HepG2 (cell line): ENCODE results near the gene STEAP1. TPM values are rescaled to one million over a fixed set of nuclear protein-coding genes. Genes with fewer than 3 reads are reported as not detected.
"Not testable (repeated sequence)": the region's sequence is repeated elsewhere in the genome, so short reads cannot be mapped to it uniquely, and the experiment has no call there.

ENCODE experiments used
- CHCHD3 ChIP-seq: sonication (generic); formaldehyde crosslinking; IDR thresholded peaks from 2 replicates; pipeline ENCODE4 v1.8.0; 2022; ENCODE audit warnings: mild to moderate bottlenecking, missing genetic modification reagents, moderate library complexity
- DR1 ChIP-seq: sonication (generic); formaldehyde crosslinking; IDR thresholded peaks from 2 replicates; pipeline ENCODE4 v1.8.0; 2021; ENCODE audit warnings: mild to moderate bottlenecking, missing genetic modification reagents, inconsistent platforms
- GABPA ChIP-seq, 2 experiments: IDR thresholded peaks; 2 replicates each; pipeline ENCODE4 v1.6.1; 2011 to 2016; ENCODE audit warnings: low read depth in 2 of 2, low read length in 1 of 2, missing biosample characterization in 1 of 2, missing genetic modification characterization in 1 of 2
- HOXA3 ChIP-seq: sonication (generic); formaldehyde crosslinking; IDR thresholded peaks from 2 replicates; pipeline ENCODE4 v1.5.0; 2020; ENCODE audit warnings: missing genetic modification reagents
- ISX ChIP-seq: sonication (generic); formaldehyde crosslinking; conservative IDR thresholded peaks from 2 replicates; pipeline ENCODE4 v1.5.0; 2020; ENCODE audit warnings: missing genetic modification reagents
- MEF2D ChIP-seq: sonication (generic); formaldehyde crosslinking; IDR thresholded peaks from 2 replicates; pipeline ENCODE4 v1.5.1; 2020; ENCODE audit warnings: mild to moderate bottlenecking, missing genetic modification reagents
- MNT ChIP-seq: fragments of 450-650 bp; IDR thresholded peaks from 2 replicates; pipeline ENCODE4 v1.6.1; 2016
- MTA1 ChIP-seq: sonication (generic); formaldehyde crosslinking; IDR thresholded peaks from 2 replicates; pipeline ENCODE4 v1.4.0; 2020; ENCODE audit warnings: missing genetic modification reagents, mild to moderate bottlenecking, borderline replicate concordance
- NCOA5 ChIP-seq: sonication (generic); formaldehyde crosslinking; IDR thresholded peaks from 2 replicates; pipeline ENCODE4 v1.4.0; 2020; ENCODE audit warnings: missing genetic modification reagents
- PATZ1 ChIP-seq: sonication (generic); formaldehyde crosslinking; IDR thresholded peaks from 2 replicates; pipeline ENCODE4 v1.4.0; 2020; ENCODE audit warnings: missing genetic modification reagents
- RXRB ChIP-seq: IDR thresholded peaks from 2 replicates; pipeline ENCODE4 v1.6.1; 2016; ENCODE audit warnings: borderline replicate concordance, missing genetic modification reagents, missing compliant biosample characterization
- SKI ChIP-seq: fragments of 450-650 bp; IDR thresholded peaks from one replicate; pipeline ENCODE4 v1.6.1; 2018; ENCODE audit warnings: mild to moderate bottlenecking; ENCODE audit not compliant: partially characterized antibody
- ZBTB7B ChIP-seq: sonication (generic); formaldehyde crosslinking; IDR thresholded peaks from 2 replicates; pipeline ENCODE4 v1.4.0; 2020; ENCODE audit warnings: missing genetic modification reagents
- ZFAT ChIP-seq: sonication (generic); formaldehyde crosslinking; conservative IDR thresholded peaks from 2 replicates; pipeline ENCODE4 v1.8.1; 2023; ENCODE audit warnings: missing genetic modification reagents, inconsistent platforms
- ZNF225 ChIP-seq: sonication (generic); formaldehyde crosslinking; IDR thresholded peaks from 2 replicates; pipeline ENCODE4 v1.4.0; 2020; ENCODE audit warnings: mild to moderate bottlenecking, missing genetic modification reagents
- ZNF331 ChIP-seq: sonication (generic); formaldehyde crosslinking; IDR thresholded peaks from 2 replicates; pipeline ENCODE4 v1.4.0; 2020; ENCODE audit warnings: missing genetic modification reagents
- ZNF33B ChIP-seq: sonication (generic); formaldehyde crosslinking; IDR thresholded peaks from 2 replicates; pipeline ENCODE4 v1.5.1; 2020; ENCODE audit warnings: mild to moderate bottlenecking, missing genetic modification reagents
- ZNF501 ChIP-seq: sonication (generic); formaldehyde crosslinking; IDR thresholded peaks from 2 replicates; pipeline ENCODE4 v1.5.1; 2020; ENCODE audit warnings: mild to moderate bottlenecking, moderate library complexity, missing genetic modification reagents
- ZNF547 ChIP-seq: sonication (generic); formaldehyde crosslinking; IDR thresholded peaks from 2 replicates; pipeline ENCODE4 v1.5.1; 2020; ENCODE audit warnings: mild to moderate bottlenecking, missing genetic modification reagents
- ZNF724P ChIP-seq: sonication (generic); formaldehyde crosslinking; IDR thresholded peaks from 2 replicates; pipeline ENCODE4 v1.8.0; 2022; ENCODE audit warnings: missing genetic modification reagents, borderline replicate concordance
- ZNF780A ChIP-seq: sonication (generic); formaldehyde crosslinking; IDR thresholded peaks from 2 replicates; pipeline ENCODE4 v1.8.0; 2022; ENCODE audit warnings: mild to moderate bottlenecking, missing genetic modification reagents, moderate library complexity
- ZNF784 ChIP-seq: sonication (generic); formaldehyde crosslinking; IDR thresholded peaks from 2 replicates; pipeline ENCODE4 v1.5.1; 2020; ENCODE audit warnings: missing genetic modification reagents, mild to moderate bottlenecking, borderline replicate concordance
- ZNF841 ChIP-seq: sonication (generic); formaldehyde crosslinking; IDR thresholded peaks from 2 replicates; pipeline ENCODE4 v1.8.1; 2023; ENCODE audit warnings: missing genetic modification reagents, borderline replicate concordance
- ZSCAN20 ChIP-seq: sonication (generic); formaldehyde crosslinking; IDR thresholded peaks from 2 replicates; pipeline ENCODE4 v1.4.0; 2020; ENCODE audit warnings: missing genetic modification reagents, mild to moderate bottlenecking, borderline replicate concordance
- ZSCAN21 ChIP-seq: sonication (generic); formaldehyde crosslinking; IDR thresholded peaks from 2 replicates; pipeline ENCODE4 v1.8.0; 2022; ENCODE audit warnings: mild to moderate bottlenecking, missing genetic modification reagents, moderate library complexity, borderline replicate concordance
- polyA plus RNA-seq, 8 experiments: library from polyadenylated mRNA; depleted of rRNA in 3 of 8; stranded (reverse) in 7 of 8; unstranded in 1 of 8; fragments of >200 nt; fragmentation: Illumina TruSeq in 4 of 8; extraction: Trizol in 4 of 8; gene quantifications; 2 replicates each; pipeline versions ENCODE4 v1.2.1 to v1.2.3, GENCODE V29; 2011 to 2016; ENCODE audit warnings: low read depth in 4 of 8, missing spikeins in 1 of 8, mixed read lengths in 1 of 8; ENCODE audit not compliant: insufficient read depth in 1 of 8
- total RNA-seq, 5 experiments: library from RNA; depleted of rRNA; stranded (reverse); fragments of >200 nt; fragmentation: Illumina TruSeq; extraction: Trizol; gene quantifications; 2 replicates each; pipeline ENCODE4 v1.2.3, GENCODE V29; 2016; ENCODE audit warnings: low read depth in 1 of 5

STEAP1 gene
- total and polyA plus RNA-seq, 2 of the 13 experiments (the other 11 are each of a cell fraction or from before 2014, with no cell fraction given), result 23.2 to 24.2 TPM

GRCh38 chr7:90153943-90154771 is at the start of gene STEAP1 (continued):
- TF ChIP-seq ZNF547 (CRISPR knock-in tag), result peak; percentile 48; the same call in 1 of the 2 replicates
- peak; percentile 58; the same call in 1 of the 2 replicates for TF ChIP-seq ZNF780A
- not testable (repeated sequence) for TF ChIP-seq GABPA (IDR thresholded peaks at IDR 0.05; ENCODE audit: low read depth, low read length)
- TF ChIP-seq GABPA (CRISPR knock-in tag; IDR thresholded peaks at IDR 0.05; ENCODE audit: low read depth), result peak; percentile 59; the same call in 1 of the 2 replicates
- peak; percentile 24 for TF ChIP-seq SKI
- TF ChIP-seq ZNF33B (CRISPR knock-in tag), result 0 out of 2 replicates have a peak, but pooled peaks have one; percentile 51
- TF ChIP-seq ZBTB7B (CRISPR knock-in tag), result peak; percentile 69
- peak; percentile 44; the same call in 1 of the 2 replicates for TF ChIP-seq RXRB (CRISPR knock-in tag)
- TF ChIP-seq ZNF724P (CRISPR knock-in tag), result 0 out of 2 replicates have a peak, but pooled peaks have one; percentile 67
- TF ChIP-seq ZNF225 (CRISPR knock-in tag), result 0 out of 2 replicates have a peak, but pooled peaks have one; percentile 54
- peak; percentile 65; the same call in 1 of the 2 replicates for TF ChIP-seq MTA1 (CRISPR knock-in tag)
- TF ChIP-seq DR1, result peak; percentile 70
- TF ChIP-seq ZFAT, result peak; percentile 85; the same call in 1 of the 2 replicates
- peak; percentile 90; the same call in 1 of the 2 replicates for TF ChIP-seq CHCHD3 (CRISPR knock-in tag)
- peak; percentile 52; the same call in 1 of the 2 replicates for TF ChIP-seq PATZ1 (CRISPR knock-in tag)
- peak; percentile 90; the same call in 1 of the 2 replicates for TF ChIP-seq ZSCAN21 (CRISPR knock-in tag)
- TF ChIP-seq NCOA5 (CRISPR knock-in tag), result 0 out of 2 replicates have a peak, but pooled peaks have one; percentile 79
- peak; percentile 89 for TF ChIP-seq HOXA3 (CRISPR knock-in tag)
- 0 out of 2 replicates have a peak, but pooled peaks have one; percentile 62 for TF ChIP-seq ISX (CRISPR knock-in tag)
- TF ChIP-seq ZNF784 (CRISPR knock-in tag), result peak; percentile 78
- TF ChIP-seq ZNF501 (CRISPR knock-in tag), result peak; percentile 56
- TF ChIP-seq MEF2D (CRISPR knock-in tag), result peak; percentile 55; the same call in 1 of the 2 replicates
- 0 out of 2 replicates have a peak, but pooled peaks have one; percentile 22 for TF ChIP-seq ZNF841 (CRISPR knock-in tag)
- peak; percentile 93 for TF ChIP-seq ZSCAN20 (CRISPR knock-in tag)
- peak; percentile 17; the same call in 1 of the 2 replicates for TF ChIP-seq MNT
- peak; percentile 85 for TF ChIP-seq ZNF331 (CRISPR knock-in tag)
